Activated gamma-delta T cell treated with Interleukin-2 at 50 U/mL for 16 hours (primary cell): ENCODE results near the gene ABRACL.

Source experiments
- DNase-seq: peaks from one replicate; pipeline ENCODE4 v3.0.0-alpha.2; 2020

Gene ABRACL

DNA sequence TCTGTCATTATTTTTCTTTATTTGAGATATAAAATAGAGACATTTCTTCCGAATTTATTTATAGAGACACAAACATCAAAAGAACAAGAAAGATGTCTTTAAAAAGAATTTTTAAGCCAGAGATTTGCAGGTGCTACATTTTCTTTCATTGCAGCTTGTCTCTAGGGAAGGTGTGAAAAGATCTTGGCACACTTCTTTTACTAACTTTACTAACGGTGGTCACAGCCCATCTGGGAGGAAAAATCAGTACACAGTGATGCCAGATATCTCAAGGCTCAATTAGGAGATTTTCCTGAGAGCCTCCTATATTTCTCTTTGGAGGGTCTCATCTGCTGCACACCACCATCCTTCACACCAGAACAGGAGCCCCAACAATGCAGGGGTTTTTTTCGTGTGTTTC is 29.5 kb downstream of the ABRACL start:
- no peak for DNase-seq

DNA sequence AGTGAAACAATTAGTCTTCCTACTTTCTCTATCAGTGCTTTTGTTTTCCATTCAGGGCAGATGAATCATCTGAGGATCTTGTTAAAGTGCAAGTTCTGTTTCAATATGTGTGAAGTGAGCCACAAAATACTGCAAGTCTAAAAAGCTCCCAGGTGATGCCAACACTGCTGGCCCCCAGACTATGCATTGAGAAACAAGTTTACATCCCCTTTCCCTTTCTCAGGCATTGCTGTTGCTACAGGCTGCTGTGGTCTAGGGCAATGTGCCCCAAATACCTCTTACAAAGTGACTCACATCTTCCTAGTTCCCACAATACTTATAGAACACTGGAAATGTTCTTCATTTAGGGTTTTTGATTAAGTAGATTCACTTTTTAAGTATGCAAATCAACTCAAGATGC is 31.8 kb downstream of the ABRACL start:
- no peak for DNase-seq

DNA sequence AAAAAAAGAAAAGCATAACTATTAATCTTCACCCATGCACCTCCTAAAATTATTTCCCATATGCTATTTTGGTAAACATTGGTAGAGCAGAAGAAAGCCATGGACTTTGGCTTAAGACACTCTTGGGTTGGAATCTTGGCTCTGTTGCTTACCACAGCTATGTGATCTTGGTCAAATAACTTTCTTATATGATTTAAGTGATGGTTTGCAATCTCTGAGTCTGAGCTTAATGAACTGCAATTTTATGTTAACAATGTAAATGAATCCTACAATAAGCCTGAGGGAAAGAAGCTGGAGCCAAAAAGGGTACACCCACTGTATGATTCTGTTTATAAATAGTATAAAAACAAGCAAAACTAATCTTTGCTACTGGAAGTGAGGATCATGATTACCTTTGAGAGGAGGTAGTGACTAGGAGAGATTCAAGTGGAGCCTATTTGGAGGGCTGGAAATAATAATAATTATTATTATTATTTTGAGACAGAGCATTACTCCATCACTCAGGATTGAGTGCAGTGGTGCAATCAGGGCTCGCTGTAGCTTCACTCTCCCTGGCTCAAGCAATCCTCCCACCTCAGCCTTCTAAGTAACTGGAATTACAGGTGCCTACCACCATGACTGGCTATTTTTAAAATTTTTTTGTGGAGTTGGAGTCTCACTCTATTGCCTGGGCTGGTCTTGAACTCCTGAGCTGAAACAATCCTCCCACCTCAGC is 34.5 kb downstream of the ABRACL start:
- DNase-seq: no peak

DNA sequence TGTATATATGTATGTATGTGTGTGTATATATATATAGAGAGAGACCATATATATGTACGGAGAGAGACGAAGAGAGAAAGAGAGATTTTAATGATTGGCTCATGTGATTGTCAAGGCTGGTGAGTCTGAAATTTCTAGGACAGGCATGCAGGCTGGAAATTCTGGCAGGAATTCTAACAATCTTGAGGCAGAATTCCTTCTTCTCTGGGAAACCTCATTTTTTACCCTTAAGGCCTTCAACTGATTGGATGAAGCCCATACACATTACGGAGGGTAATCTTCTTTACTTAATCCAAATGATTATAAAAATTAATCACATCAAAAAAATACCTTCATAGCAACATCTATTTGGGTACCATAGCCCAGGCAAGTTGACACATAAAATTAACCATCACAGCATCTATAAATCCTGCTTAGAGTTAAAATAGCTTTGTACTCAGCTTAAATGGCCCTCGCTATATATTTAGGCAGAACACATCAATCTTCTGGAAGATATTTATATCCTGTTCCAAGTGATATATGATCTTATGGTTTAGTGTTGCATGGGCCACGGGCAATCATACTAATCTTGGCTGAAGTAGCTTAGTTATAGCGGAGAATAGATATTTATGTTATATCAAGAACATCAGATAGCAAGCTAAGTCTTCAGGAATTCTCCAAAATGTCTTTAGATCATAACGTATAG is 36.6 kb downstream of the ABRACL start:
- no peak for DNase-seq

DNA sequence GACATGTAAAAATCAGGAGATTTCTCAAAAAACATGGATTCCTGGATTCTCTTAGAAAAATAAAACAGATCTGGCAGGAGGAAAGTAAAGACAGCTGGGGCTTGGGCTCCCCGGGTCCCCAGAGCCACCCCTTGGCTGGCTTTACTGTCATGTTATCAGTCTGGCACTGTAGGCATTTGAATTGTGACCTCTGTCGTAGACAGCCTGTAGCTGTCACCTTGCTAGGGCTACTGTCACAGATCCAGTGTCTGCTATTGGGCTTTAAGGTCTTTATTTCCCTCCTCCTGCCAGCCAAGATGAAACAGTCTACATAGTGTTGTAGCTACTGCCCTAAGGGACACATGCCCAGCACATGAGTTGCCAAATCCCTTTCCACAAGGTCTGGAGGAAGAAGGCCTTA is 37.5 kb downstream of the ABRACL start:
- no peak for DNase-seq

DNA sequence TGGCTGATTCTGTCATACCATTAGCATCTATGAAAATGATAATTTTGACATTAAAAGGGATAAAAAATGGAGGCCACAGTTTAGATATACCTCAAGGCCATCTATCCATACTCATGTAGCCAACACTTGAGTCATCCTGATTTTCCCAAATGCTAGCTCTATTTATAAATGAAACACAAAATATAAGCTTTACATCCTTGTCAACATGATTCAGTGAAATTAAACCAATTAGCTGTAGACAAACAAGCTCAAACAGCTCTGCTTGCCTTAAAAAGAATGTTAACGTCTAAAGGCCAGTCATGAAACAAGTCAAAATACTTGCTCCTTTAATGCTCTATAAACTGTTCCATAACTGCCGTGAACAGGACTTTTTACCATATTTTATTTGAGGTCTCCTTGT is 40.3 kb downstream of the ABRACL start:
- no peak for DNase-seq

DNA sequence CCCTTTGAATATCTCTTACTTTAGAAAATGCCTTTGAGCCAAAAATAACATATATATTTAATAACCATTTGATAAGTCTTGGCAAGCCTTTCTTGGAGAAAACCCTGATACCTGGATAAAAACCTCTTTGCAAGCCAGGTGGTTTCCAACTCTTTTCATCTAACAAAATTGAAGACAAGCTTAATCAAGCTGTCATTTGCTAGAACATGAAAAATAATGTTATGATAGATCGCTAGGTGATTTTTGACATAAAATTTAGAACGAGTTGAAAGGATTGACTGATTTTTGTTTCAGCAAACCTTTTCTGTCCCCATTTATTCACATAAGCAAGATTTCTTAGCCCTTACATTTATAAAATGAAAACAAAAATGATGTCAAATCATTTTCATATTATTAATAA is 44.6 kb downstream of the ABRACL start:
- no peak for DNase-seq

DNA sequence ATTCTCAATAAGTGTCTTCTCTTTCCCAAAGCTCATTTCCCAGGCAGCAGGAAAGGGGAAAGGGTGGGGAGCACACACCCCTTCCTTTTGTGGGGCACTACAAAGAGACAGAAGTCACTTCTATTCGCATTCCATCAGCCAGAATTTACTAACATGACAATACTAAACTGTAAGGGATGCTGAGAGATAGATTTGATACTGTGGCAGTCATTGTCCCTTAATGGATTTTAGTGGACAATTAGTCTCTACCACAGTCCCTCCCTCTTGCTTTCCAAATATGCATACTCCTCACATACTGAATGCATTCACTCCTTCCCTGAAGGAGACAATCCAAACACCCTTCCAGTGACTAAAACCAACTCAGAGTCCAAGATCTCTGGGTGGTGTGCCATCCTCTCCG is 50.5 kb downstream of the ABRACL start:
- DNase-seq: no peak

DNA sequence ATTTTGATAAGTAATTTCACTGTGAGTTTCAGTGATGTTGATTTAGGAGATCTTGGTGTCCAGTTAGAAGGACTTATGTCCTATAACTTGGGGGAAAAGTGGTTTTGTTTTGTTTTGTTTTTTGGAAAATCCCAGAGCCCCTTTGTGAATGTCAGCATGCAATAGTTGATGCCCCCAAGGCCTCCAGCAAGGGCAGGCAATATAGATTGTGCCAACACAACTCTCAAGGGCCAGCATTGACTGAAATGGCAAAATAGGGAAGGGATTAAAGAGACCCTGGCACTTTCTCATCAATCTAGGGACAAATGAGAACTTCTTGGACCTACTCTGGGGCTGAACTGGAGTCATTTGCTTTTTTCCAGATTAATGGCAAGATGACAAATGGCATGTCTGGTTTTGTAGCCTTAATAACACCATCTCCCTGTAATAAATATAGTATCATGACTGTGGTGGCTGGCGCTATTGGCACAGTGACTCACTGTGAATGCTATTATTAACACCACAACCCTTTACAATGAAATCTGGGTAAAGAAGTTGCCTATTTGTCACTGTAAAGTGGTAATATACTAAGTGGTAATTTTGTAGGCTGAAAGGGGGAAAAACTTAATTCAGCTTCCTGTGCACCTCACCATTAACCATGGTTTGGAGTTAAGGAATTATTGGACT is 51.8 kb downstream of the ABRACL start:
- DNase-seq: no peak

DNA sequence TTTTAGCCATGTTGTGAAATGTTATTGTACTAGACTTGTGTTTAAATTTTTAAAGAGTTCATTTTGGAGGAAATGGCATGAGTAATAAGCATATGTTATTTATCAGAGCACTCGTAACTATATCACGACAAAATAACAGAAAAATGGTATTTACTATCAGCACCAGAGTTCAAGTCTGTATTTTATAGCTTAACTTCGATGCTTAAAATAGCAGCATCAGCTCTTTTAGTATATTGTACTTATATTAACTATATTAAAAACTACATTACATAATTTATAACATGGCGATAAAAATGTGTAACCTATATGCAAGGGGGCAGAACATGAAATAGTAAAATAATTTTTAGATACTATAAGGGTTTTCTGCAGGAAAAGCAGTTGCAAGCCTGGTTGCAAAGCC is 52.9 kb downstream of the ABRACL start:
- DNase-seq: no peak

DNA sequence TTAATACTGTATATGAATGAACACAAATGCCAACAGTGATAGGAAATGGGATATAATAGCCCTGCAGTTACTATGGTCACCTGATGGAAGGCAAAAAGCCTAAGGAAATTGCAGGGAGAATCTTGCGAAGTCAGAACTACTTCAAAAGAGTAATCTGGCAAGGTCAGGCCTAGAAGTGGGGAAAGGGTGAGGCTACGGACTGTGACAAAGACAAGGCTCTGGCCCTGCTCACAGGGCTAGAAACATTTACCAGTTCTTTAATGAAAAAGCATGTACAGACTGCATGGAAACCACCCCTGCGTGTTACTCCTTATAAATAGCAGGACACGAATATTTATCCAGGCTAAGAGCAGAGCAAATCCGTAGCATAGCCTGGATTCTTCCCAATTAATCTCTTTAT is 53.8 kb downstream of the ABRACL start:
- DNase-seq: no peak

DNA sequence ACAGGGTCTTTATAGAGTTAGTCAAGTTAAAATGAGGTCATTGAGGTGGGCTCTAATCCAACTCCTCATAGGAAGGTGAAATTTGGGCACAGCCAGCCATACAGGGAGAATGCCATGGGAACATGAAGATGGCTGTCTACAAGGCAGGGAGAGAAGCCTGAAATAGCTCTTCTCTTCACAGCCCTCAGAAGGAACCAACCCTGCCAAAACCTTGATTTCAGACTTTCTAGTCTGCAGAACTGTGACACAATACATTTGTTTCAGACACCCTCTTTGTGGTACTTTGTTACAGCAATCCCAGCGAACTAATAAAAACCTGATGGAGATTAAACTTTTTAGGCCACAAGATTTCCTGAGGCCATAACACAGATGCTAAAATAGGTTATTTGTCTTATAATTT is 63.3 kb downstream of the ABRACL start:
- DNase-seq: no peak
